ENCODE data around the gene KDM3A. TPM values are rescaled to one million over a fixed set of nuclear protein-coding genes. Genes with fewer than 3 reads are reported as not detected.
A peak's percentile ranks its signal among the peaks of the same experiment; 100 is the strongest.

The KDM3A gene
- polyA plus RNA-seq (2013) = 61.7 TPM

GRCh38 chr2:86440631-86441391 is at the start of gene KDM3A:
TSS of gene KDM3A (plus strand) at chr2:86441371. CDS start at chr2:86442048, 677 bp downstream.
- 0% methylated on average over 41 of the region's 51 CpGs for whole genome bisulfite sequencing (ENCODE audit: insufficient coverage)
- Histone ChIP-seq H3K4me3 (ENCODE audit: control insufficient read depth in 1 of 7, extremely low read depth in 1 of 7, insufficient read depth in 4 of 7, low read depth in 2 of 7, low read length in 6 of 7) (peak within 1 kb of the TSS; percentile 69 to 93 (median 82)), H3K27me3 (replicated peaks in 2 of 5; ENCODE audit: control insufficient read depth in 4 of 5, insufficient read depth in 5 of 5, low read length in 4 of 5) (no peaks in the 10 kb centered on the region), H3K27ac (ENCODE audit: insufficient read depth in 1 of 2, low read depth in 1 of 2, low read length in 2 of 2, poor library complexity in 1 of 2, severe bottlenecking in 2 of 2) (peak within 1 kb of the TSS; percentile 97 to 99), H3K9me3 (ENCODE audit: control extremely low read depth in 1 of 5, control insufficient read depth in 4 of 5, insufficient read depth in 2 of 5, low read depth in 1 of 5, low read length in 4 of 5) (peaks cover 0 to 15% (median 6%) of the 10 kb centered on the region in 5 experiments), H3K4me1 (ENCODE audit: control extremely low read depth in 1 of 4, control insufficient read depth in 4 of 4, insufficient read depth in 4 of 4, low read length in 3 of 4) (peaks cover 13 to 31% (median 24%) of the 10 kb centered on the region in 4 experiments), H3K36me3 (ENCODE audit: control insufficient read depth in 4 of 4, insufficient read depth in 4 of 4, low read length in 3 of 4) (peaks cover 6 to 15% (median 11%) of the 10 kb centered on the region in 4 experiments)
- peak; percentile 100 for DNase-seq
- ChIA-PET POLR2A (interaction anchor here (0.5 to 2.4 kb wide), 7 partner anchors 18 to 989 kb away, joined by 3 to 10 read pairs (median 3); partner anchors contain the start of genes POLR1A and PTCD3), CTCF (interaction anchor here (0.7 to 2.7 kb wide), 8 partner anchors 10 to 48 kb away, joined by 3 to 8 read pairs (median 4); no protein-coding TSS in a partner anchor)

GRCh38 chr2:86392873-86393518 is 48.2 kb upstream of the KDM3A start:
- no peaks in the 10 kb centered on the region for H3K9me3 ChIP-seq (ENCODE audit: control extremely low read depth in 1 of 5, control insufficient read depth in 4 of 5, insufficient read depth in 2 of 5, low read depth in 1 of 5, low read length in 4 of 5)
- H3K4me3 ChIP-seq (ENCODE audit: control insufficient read depth in 1 of 7, extremely low read depth in 1 of 7, insufficient read depth in 4 of 7, low read depth in 2 of 7, low read length in 6 of 7) = no peak overlapping the region
- no peaks in the 10 kb centered on the region for H3K36me3 ChIP-seq (ENCODE audit: control insufficient read depth in 4 of 4, insufficient read depth in 4 of 4, low read length in 3 of 4)
- no peak overlapping the region for H3K27ac ChIP-seq (ENCODE audit: insufficient read depth in 1 of 2, low read depth in 1 of 2, low read length in 2 of 2, poor library complexity in 1 of 2, severe bottlenecking in 2 of 2)
- no peaks in the 10 kb centered on the region for H3K27me3 ChIP-seq (replicated peaks in 2 of 5; ENCODE audit: control insufficient read depth in 4 of 5, insufficient read depth in 5 of 5, low read length in 4 of 5)
- WGBS (ENCODE audit: insufficient coverage) = 83% methylated on average over 5 of the region's 6 CpGs
- DNase-seq = no peak
- POLR2A ChIA-PET = no interaction called here
- peaks cover 4 to 18% (median 11%) of the 10 kb centered on the region in 4 experiments for H3K4me1 ChIP-seq (ENCODE audit: control extremely low read depth in 1 of 4, control insufficient read depth in 4 of 4, insufficient read depth in 4 of 4, low read length in 3 of 4)
- CTCF ChIA-PET = interaction anchor here (1.2 to 1.6 kb wide), 3 partner anchors 24 to 48 kb away, joined by 3 to 5 read pairs (median 3); partner anchors contain the start of gene KDM3A

- Histone ChIP-seq H3K4me3 (ENCODE audit: control insufficient read depth in 1 of 7, extremely low read depth in 1 of 7, insufficient read depth in 4 of 7, low read depth in 2 of 7, low read length in 6 of 7) (peak overlapping the region in 2 of 7 experiments; percentile 12 to 28), H3K9me3 (ENCODE audit: control extremely low read depth in 1 of 5, control insufficient read depth in 4 of 5, insufficient read depth in 2 of 5, low read depth in 1 of 5, low read length in 4 of 5) (no peaks in the 10 kb centered on the region), H3K36me3 (ENCODE audit: control insufficient read depth in 4 of 4, insufficient read depth in 4 of 4, low read length in 3 of 4) (no peaks in the 10 kb centered on the region), H3K27ac (ENCODE audit: insufficient read depth in 1 of 2, low read depth in 1 of 2, low read length in 2 of 2, poor library complexity in 1 of 2, severe bottlenecking in 2 of 2) (no peak overlapping the region), H3K4me1 (ENCODE audit: control extremely low read depth in 1 of 4, control insufficient read depth in 4 of 4, insufficient read depth in 4 of 4, low read length in 3 of 4) (peaks cover 4 to 18% (median 11%) of the 10 kb centered on the region in 4 experiments), H3K27me3 (replicated peaks in 2 of 5; ENCODE audit: control insufficient read depth in 4 of 5, insufficient read depth in 5 of 5, low read length in 4 of 5) (no peaks in the 10 kb centered on the region)
- CTCF ChIA-PET = interaction anchor here (0.9 to 1.6 kb wide), 4 partner anchors 24 to 47 kb away, joined by 3 to 5 read pairs (median 3); partner anchors contain the start of gene KDM3A
- POLR2A ChIA-PET = interaction anchor here (1.0 kb wide), 1 partner anchor 48 kb away, joined by 3 read pairs; the partner anchor contains the start of gene KDM3A
- DNase-seq = peak in 1 of 3 donors; percentile 14
- 44% methylated on average over 1 of the region's 1 CpG for WGBS (ENCODE audit: insufficient coverage)
These were observed 47.4 kb upstream of the KDM3A start for GRCh38 chr2:86393521-86394491.

GRCh38 chr2:86396291-86396785 is 44.8 kb upstream of the KDM3A start:
- ChIA-PET POLR2A (no interaction called here), CTCF (interaction anchor here (0.6 to 1.6 kb wide), 7 partner anchors 10 to 83 kb away, joined by 3 to 7 read pairs (median 3); no protein-coding TSS in a partner anchor)
- no peak overlapping the region for H3K4me3 ChIP-seq (ENCODE audit: control insufficient read depth in 1 of 7, extremely low read depth in 1 of 7, insufficient read depth in 4 of 7, low read depth in 2 of 7, low read length in 6 of 7)
- DNase-seq = peak; percentile 25 to 66 (median 62)
- H3K9me3 ChIP-seq (ENCODE audit: control extremely low read depth in 1 of 5, control insufficient read depth in 4 of 5, insufficient read depth in 2 of 5, low read depth in 1 of 5, low read length in 4 of 5) = no peaks in the 10 kb centered on the region
- H3K27me3 ChIP-seq (replicated peaks in 2 of 5; ENCODE audit: control insufficient read depth in 4 of 5, insufficient read depth in 5 of 5, low read length in 4 of 5) = no peaks in the 10 kb centered on the region
- H3K36me3 ChIP-seq (ENCODE audit: control insufficient read depth in 4 of 4, insufficient read depth in 4 of 4, low read length in 3 of 4) = no peaks in the 10 kb centered on the region
- 100% methylated on average over 6 of the region's 6 CpGs for WGBS (ENCODE audit: insufficient coverage)
- no peak overlapping the region for H3K27ac ChIP-seq (ENCODE audit: insufficient read depth in 1 of 2, low read depth in 1 of 2, low read length in 2 of 2, poor library complexity in 1 of 2, severe bottlenecking in 2 of 2)
- H3K4me1 ChIP-seq (ENCODE audit: control extremely low read depth in 1 of 4, control insufficient read depth in 4 of 4, insufficient read depth in 4 of 4, low read length in 3 of 4) = peaks cover 4 to 18% (median 11%) of the 10 kb centered on the region in 4 experiments

- ChIA-PET CTCF (no interaction called here), POLR2A (no interaction called here)
- DNase-seq = no peak
- H3K4me1 ChIP-seq (ENCODE audit: control extremely low read depth in 1 of 4, control insufficient read depth in 4 of 4, insufficient read depth in 4 of 4, low read length in 3 of 4) = peaks cover 4 to 13% (median 11%) of the 10 kb centered on the region in 4 experiments
- H3K27me3 ChIP-seq (replicated peaks in 2 of 5; ENCODE audit: control insufficient read depth in 4 of 5, insufficient read depth in 5 of 5, low read length in 4 of 5) = no peaks in the 10 kb centered on the region
- H3K27ac ChIP-seq (ENCODE audit: insufficient read depth in 1 of 2, low read depth in 1 of 2, low read length in 2 of 2, poor library complexity in 1 of 2, severe bottlenecking in 2 of 2) = no peak overlapping the region
- H3K9me3 ChIP-seq (ENCODE audit: control extremely low read depth in 1 of 5, control insufficient read depth in 4 of 5, insufficient read depth in 2 of 5, low read depth in 1 of 5, low read length in 4 of 5) = no peaks in the 10 kb centered on the region
- 83% methylated on average over 5 of the region's 6 CpGs for WGBS (ENCODE audit: insufficient coverage)
- no peak overlapping the region for H3K4me3 ChIP-seq (ENCODE audit: control insufficient read depth in 1 of 7, extremely low read depth in 1 of 7, insufficient read depth in 4 of 7, low read depth in 2 of 7, low read length in 6 of 7)
- no peaks in the 10 kb centered on the region for H3K36me3 ChIP-seq (ENCODE audit: control insufficient read depth in 4 of 4, insufficient read depth in 4 of 4, low read length in 3 of 4)
These were observed 43.2 kb upstream of the KDM3A start for GRCh38 chr2:86397986-86398385.

All from common myeloid progenitor, CD34-positive (primary cell).